Measurements from ENCODE around the gene HAO2. TPM values are rescaled to one million over a fixed set of nuclear protein-coding genes. Genes with fewer than 3 reads are reported as not detected.

HAO2 gene
- total and polyA plus RNA-seq, 2 donors (not counting 3 experiments of a cell fraction or from before 2014, with no cell fraction given) = not detected

DNA sequence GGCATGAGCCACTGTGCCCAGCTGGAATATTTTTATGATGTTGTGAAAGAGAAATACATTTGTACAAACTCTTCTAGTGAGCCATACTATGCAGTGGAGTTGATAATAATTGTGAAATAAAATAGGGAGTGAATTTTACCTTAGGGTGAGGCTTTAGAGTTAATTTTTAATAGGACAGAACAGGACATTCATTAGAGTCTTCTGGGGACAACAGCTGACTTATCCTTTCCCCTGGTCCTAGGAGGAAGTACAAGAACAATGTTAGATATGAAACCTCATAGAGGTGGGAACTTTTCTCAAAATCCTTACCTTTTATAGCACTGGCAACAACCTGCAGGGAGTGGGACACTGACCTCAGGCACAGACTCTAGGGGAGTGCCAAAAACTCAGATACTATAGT is 21.9 kb downstream of the HAO2 start:
- dilution Hi-C loops (cut with MboI; ENCODE audit: extremely low pct_ligation_motif_present, low sequenced_read_pairs) = no loop called here
- Histone ChIP-seq H2AFZ (ENCODE audit: low read depth, low read length) (no peak overlapping the region), H3K27me3 (ENCODE audit: control insufficient read depth in 2 of 2, insufficient read depth in 2 of 2, low read length in 2 of 2) (no peaks in the 10 kb centered on the region), H3K27ac (ENCODE audit: insufficient read depth, low read depth, low read length) (no peak overlapping the region), H3K9me1 (replicated peaks; ENCODE audit: control insufficient read depth, extremely low read depth, insufficient read depth, low read length) (no peaks in the 10 kb centered on the region), H4K20me1 (replicated peaks; ENCODE audit: control insufficient read depth, extremely low read depth, insufficient read depth, low read length) (no peaks in the 10 kb centered on the region), H3K9me3 (replicated peaks; ENCODE audit: control insufficient read depth, insufficient read depth, low read length) (no peaks in the 10 kb centered on the region), H3K4me1 (ENCODE audit: control insufficient read depth, extremely low read depth, insufficient read depth, low read length) (no peaks in the 10 kb centered on the region), H3K4me3 (replicated peaks in 1 of 3; ENCODE audit: insufficient read depth in 1 of 3, low read depth in 1 of 3, low read length in 3 of 3) (no peak overlapping the region), H3K9ac (replicated peaks; ENCODE audit: extremely low read depth, insufficient read depth, low read length) (no peak overlapping the region), H3K36me3 (ENCODE audit: control insufficient read depth in 2 of 2, extremely low read depth in 1 of 2, insufficient read depth in 2 of 2, low read length in 2 of 2) (no peaks in the 10 kb centered on the region), H3K4me2 (ENCODE audit: insufficient read depth, low read length) (no peak overlapping the region), H3K79me2 (ENCODE audit: control insufficient read depth, insufficient read depth, low read length) (no peaks in the 10 kb centered on the region)
- ChIA-PET CTCF (no interaction called here), POLR2A (no interaction called here)
- DNase-seq (ENCODE audit: low read depth, low spot score) (no peak), FAIRE-seq (no peak)
- TF ChIP-seq FOS (IDR thresholded peaks at IDR 0.05; ENCODE audit: borderline replicate concordance, insufficient read depth, low read length) = no peak
- no TSS peak for BruUV-seq (replicated peaks)
- intact Hi-C loops (cut with micrococcal nuclease) = no loop called here

DNA sequence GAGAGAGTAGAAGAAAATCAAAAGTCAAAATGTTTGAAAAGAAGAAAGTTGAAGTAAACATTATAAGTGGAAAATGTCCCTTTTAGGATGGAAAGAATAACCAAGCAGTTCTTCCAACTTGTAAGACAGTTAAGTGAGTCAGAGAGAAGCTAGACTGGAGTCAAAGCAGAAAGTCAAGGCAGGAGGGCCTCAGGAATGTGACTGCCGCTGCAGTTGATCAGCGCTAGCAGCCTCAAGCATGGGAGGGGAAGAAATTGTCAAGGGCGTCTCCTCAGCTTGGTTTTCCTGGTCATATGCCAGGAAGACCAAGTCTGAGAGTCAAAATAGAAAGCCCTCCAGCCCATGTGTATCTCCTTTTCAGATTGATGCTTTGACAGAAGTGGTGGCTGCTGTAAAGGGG is 23.2 kb downstream of the HAO2 start:
- Histone ChIP-seq H3K27me3 (ENCODE audit: control insufficient read depth in 2 of 2, insufficient read depth in 2 of 2, low read length in 2 of 2) (no peaks in the 10 kb centered on the region), H3K4me2 (ENCODE audit: insufficient read depth, low read length) (no peak overlapping the region), H3K27ac (ENCODE audit: insufficient read depth, low read depth, low read length) (no peak overlapping the region), H2AFZ (ENCODE audit: low read depth, low read length) (no peak overlapping the region), H3K4me3 (replicated peaks in 1 of 3; ENCODE audit: insufficient read depth in 1 of 3, low read depth in 1 of 3, low read length in 3 of 3) (no peak overlapping the region), H4K20me1 (replicated peaks; ENCODE audit: control insufficient read depth, extremely low read depth, insufficient read depth, low read length) (no peaks in the 10 kb centered on the region), H3K36me3 (ENCODE audit: control insufficient read depth in 2 of 2, extremely low read depth in 1 of 2, insufficient read depth in 2 of 2, low read length in 2 of 2) (no peaks in the 10 kb centered on the region), H3K9me1 (replicated peaks; ENCODE audit: control insufficient read depth, extremely low read depth, insufficient read depth, low read length) (no peaks in the 10 kb centered on the region), H3K79me2 (ENCODE audit: control insufficient read depth, insufficient read depth, low read length) (no peaks in the 10 kb centered on the region), H3K9ac (replicated peaks; ENCODE audit: extremely low read depth, insufficient read depth, low read length) (no peak overlapping the region), H3K4me1 (ENCODE audit: control insufficient read depth, extremely low read depth, insufficient read depth, low read length) (no peaks in the 10 kb centered on the region), H3K9me3 (replicated peaks; ENCODE audit: control insufficient read depth, insufficient read depth, low read length) (no peaks in the 10 kb centered on the region)
- DNase-seq (ENCODE audit: low read depth, low spot score) = no peak
- no TSS peak for BruUV-seq (replicated peaks)
- TF ChIP-seq FOS (IDR thresholded peaks at IDR 0.05; ENCODE audit: borderline replicate concordance, insufficient read depth, low read length) (no peak), EZH2 (IDR thresholded peaks at IDR 0.05; ENCODE audit: borderline replicate concordance, low read depth, low read length, severe bottlenecking) (no peak), GATA2 (IDR thresholded peaks at IDR 0.05; ENCODE audit: insufficient read depth, insufficient read length, low read depth, low read length) (no peak), POLR2A (IDR thresholded peaks at IDR 0.05; ENCODE audit: low read depth, low read length) (no peak), JUN (IDR thresholded peaks at IDR 0.05; ENCODE audit: borderline replicate concordance, insufficient read depth, insufficient read length, low read depth) (no peak)
- TF ChIP-seq, protein P1, sequence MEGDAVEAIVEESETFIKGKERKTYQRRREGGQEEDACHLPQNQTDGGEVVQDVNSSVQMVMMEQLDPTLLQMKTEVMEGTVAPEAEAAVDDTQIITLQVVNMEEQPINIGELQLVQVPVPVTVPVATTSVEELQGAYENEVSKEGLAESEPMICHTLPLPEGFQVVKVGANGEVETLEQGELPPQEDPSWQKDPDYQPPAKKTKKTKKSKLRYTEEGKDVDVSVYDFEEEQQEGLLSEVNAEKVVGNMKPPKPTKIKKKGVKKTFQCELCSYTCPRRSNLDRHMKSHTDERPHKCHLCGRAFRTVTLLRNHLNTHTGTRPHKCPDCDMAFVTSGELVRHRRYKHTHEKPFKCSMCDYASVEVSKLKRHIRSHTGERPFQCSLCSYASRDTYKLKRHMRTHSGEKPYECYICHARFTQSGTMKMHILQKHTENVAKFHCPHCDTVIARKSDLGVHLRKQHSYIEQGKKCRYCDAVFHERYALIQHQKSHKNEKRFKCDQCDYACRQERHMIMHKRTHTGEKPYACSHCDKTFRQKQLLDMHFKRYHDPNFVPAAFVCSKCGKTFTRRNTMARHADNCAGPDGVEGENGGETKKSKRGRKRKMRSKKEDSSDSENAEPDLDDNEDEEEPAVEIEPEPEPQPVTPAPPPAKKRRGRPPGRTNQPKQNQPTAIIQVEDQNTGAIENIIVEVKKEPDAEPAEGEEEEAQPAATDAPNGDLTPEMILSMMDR (IDR thresholded peaks at IDR 0.05; ENCODE audit: extremely low read depth in 1 of 2, insufficient read depth in 1 of 2, low read depth in 1 of 2, low read length in 2 of 2) = no peak
- dilution Hi-C loops (cut with MboI; ENCODE audit: extremely low pct_ligation_motif_present, low sequenced_read_pairs) = no loop called here
- FAIRE-seq = no peak
- intact Hi-C loops (cut with micrococcal nuclease) = no loop called here
- ChIA-PET CTCF (no interaction called here), POLR2A (no interaction called here)

Data from endothelial cell of umbilical vein (primary cell).